Measurements from ENCODE around the gene PI4KA.
"Not testable (repeated sequence)": the region's sequence is repeated elsewhere in the genome, so short reads cannot be mapped to it uniquely, and the experiment has no call there.

The PI4KA gene

GRCh38 chr22:20703816-20704609 is 154.6 kb downstream of the PI4KA start:
- H3K27me3 ChIP-seq (ENCODE audit: insufficient read depth, poor library complexity, severe bottlenecking); H3K27ac ChIP-seq (replicated peaks): not testable (repeated sequence)
- H3K4me3 ChIP-seq (replicated peaks; ENCODE audit: insufficient read depth, low read length) = peak overlapping the region; percentile 57
- peak in 1 of 2 experiments; percentile 9 for DNase-seq (ENCODE audit: low read depth in 1 of 2, low spot score in 1 of 2)

DNA sequence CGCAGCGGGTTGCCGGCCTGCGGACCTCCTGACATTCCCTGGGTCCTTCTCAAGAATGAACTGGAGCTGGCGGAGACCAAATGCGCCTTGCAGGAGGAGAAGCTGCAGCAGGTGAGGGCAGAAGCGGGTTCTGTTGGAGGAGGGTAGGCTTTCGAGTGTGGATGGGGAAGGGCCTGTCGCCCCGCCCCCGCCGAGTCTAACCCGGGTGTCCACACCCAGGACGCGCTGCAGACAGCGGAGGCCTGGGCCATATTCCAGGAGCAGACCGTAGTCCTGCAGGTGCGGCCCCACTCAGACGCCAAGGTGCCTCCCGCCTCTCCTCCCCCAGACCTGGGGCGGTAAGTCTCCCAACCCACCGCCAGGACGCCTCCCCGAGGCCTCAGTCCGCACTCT is 155.2 kb downstream of the PI4KA start:
- not testable (repeated sequence) for H3K27me3 ChIP-seq (ENCODE audit: insufficient read depth, poor library complexity, severe bottlenecking); H3K27ac ChIP-seq (replicated peaks)
- H3K4me3 ChIP-seq (replicated peaks; ENCODE audit: insufficient read depth, low read length) = peak overlapping the region; percentile 57
- peak in 1 of 2 experiments; percentile 60 for DNase-seq (ENCODE audit: low read depth in 1 of 2, low spot score in 1 of 2)

- Histone ChIP-seq H3K27ac (replicated peaks) (peak overlapping the region; percentile 88), H3K4me3 (replicated peaks; ENCODE audit: insufficient read depth, low read length) (peak overlapping the region; percentile 57)
- TF ChIP-seq GABPA (IDR thresholded peaks at IDR 0.05; ENCODE audit: low read depth) = peak; percentile 56
- DNase-seq (ENCODE audit: low read depth in 1 of 2, low spot score in 1 of 2) = peak; percentile 93 to 94
- H3K27me3 ChIP-seq (ENCODE audit: insufficient read depth, poor library complexity, severe bottlenecking) = not testable (repeated sequence)
Observed at GRCh38 chr22:20702546-20703413, 155.8 kb downstream of the PI4KA start.

GRCh38 chr22:20702175-20702545 is 156.5 kb downstream of the PI4KA start:
- H3K27me3 ChIP-seq (ENCODE audit: insufficient read depth, poor library complexity, severe bottlenecking) = not testable (repeated sequence)
- Histone ChIP-seq H3K4me3 (replicated peaks; ENCODE audit: insufficient read depth, low read length) (peak overlapping the region; percentile 57), H3K27ac (replicated peaks) (peak overlapping the region; percentile 55)
- DNase-seq (ENCODE audit: low read depth in 1 of 2, low spot score in 1 of 2) = peak in 1 of 2 experiments; percentile 10

DNA sequence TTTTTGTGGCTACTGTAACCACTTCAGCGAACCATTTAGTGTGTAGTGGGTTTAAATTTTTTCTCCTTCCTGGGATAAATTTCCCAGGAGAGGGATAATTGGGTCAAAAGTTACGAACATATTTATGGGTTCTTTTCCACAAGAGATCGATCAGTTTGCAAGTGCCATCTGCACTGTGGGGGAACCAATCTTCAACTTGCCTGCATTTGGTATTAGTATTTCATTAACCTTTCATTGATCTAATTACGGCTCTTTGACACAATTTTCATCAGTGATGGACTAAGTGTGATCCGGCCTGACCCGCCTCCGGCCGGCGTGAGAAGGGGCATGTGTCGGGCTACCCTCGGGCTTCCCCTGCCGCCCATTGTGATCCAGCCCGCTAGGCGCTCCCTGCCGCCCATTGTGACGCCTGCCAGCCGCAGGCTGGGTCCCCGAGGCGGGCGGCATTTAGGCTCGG is 156.9 kb downstream of the PI4KA start:
- peak overlapping the region; percentile 57 for H3K4me3 ChIP-seq (replicated peaks; ENCODE audit: insufficient read depth, low read length)
- H3K27ac ChIP-seq (replicated peaks) = peak overlapping the region; percentile 55; the same call in 1 of the 2 replicates
- DNase-seq (ENCODE audit: low read depth in 1 of 2, low spot score in 1 of 2); H3K27me3 ChIP-seq (ENCODE audit: insufficient read depth, poor library complexity, severe bottlenecking): not testable (repeated sequence)

DNA sequence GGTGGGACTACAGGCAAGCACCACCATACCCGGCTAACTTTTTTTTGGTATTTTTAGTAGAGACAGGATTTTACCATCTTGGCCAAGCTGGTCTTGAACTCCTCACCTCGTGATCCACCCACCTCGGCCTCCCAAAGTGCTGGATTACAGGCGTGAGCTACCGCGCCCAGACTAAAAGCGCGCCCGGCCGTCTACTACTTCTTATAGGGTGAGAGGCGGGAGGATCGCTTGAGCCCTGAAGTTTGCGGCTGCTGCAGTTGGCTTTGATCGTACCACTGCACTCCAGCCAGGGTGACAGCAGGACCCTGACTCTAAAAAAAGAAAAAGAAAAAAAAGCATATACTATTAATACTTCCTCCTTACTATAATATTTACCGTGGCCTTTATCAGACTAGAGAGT is 158.3 kb downstream of the PI4KA start:
- H3K27ac ChIP-seq (replicated peaks); H3K4me3 ChIP-seq (replicated peaks; ENCODE audit: insufficient read depth, low read length); H3K27me3 ChIP-seq (ENCODE audit: insufficient read depth, poor library complexity, severe bottlenecking); DNase-seq (ENCODE audit: low read depth in 1 of 2, low spot score in 1 of 2): not testable (repeated sequence)

GRCh38 chr22:20699856-20700255 is 158.8 kb downstream of the PI4KA start:
- H3K4me3 ChIP-seq (replicated peaks; ENCODE audit: insufficient read depth, low read length); DNase-seq (ENCODE audit: low read depth in 1 of 2, low spot score in 1 of 2): not testable (repeated sequence)

DNA sequence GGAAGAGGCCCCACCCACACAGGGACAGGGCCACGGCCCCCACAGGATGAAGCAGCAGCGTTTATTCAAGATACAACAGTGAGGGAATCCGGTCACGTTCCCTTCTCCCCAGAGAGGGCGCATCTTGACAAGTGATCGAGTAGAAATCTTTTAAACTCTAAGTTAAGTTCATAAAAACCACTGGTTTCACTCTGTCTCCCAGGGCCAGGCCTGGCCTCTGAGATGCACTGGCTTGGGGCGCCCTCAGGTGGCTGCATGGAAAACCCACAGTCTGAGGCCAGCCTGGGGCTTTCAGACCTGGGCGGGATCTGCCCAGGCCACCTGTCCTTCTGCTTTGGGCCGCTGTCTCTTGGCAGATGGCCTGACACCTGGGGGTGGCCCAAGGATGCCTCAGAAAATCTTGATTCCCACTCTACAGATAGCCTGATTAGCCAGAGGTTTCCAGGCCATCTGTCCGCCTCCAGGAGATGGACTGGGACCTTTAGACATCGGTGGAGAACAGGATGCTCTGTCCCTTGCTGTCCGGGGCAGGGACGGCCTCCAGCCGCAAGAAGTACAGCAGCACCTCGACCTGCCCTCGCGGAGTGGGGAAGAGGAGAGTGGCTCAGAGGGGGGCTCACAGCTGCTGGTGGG is 161.0 kb downstream of the PI4KA start:
- not testable (repeated sequence) for H3K27ac ChIP-seq (replicated peaks); H3K27me3 ChIP-seq (ENCODE audit: insufficient read depth, poor library complexity, severe bottlenecking); H3K4me3 ChIP-seq (replicated peaks; ENCODE audit: insufficient read depth, low read length)
- TF ChIP-seq, protein P1, sequence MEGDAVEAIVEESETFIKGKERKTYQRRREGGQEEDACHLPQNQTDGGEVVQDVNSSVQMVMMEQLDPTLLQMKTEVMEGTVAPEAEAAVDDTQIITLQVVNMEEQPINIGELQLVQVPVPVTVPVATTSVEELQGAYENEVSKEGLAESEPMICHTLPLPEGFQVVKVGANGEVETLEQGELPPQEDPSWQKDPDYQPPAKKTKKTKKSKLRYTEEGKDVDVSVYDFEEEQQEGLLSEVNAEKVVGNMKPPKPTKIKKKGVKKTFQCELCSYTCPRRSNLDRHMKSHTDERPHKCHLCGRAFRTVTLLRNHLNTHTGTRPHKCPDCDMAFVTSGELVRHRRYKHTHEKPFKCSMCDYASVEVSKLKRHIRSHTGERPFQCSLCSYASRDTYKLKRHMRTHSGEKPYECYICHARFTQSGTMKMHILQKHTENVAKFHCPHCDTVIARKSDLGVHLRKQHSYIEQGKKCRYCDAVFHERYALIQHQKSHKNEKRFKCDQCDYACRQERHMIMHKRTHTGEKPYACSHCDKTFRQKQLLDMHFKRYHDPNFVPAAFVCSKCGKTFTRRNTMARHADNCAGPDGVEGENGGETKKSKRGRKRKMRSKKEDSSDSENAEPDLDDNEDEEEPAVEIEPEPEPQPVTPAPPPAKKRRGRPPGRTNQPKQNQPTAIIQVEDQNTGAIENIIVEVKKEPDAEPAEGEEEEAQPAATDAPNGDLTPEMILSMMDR (IDR thresholded peaks at IDR 0.05; ENCODE audit: insufficient read depth, low read length) = peak; percentile 7
- peak; percentile 50 to 72 for DNase-seq (ENCODE audit: low read depth in 1 of 2, low spot score in 1 of 2)

More at GRCh38 chr22:20699856-20700255, 158.8 kb downstream of the PI4KA start:
- H3K27me3 ChIP-seq (ENCODE audit: insufficient read depth, poor library complexity, severe bottlenecking); H3K27ac ChIP-seq (replicated peaks): not testable (repeated sequence)

DNA sequence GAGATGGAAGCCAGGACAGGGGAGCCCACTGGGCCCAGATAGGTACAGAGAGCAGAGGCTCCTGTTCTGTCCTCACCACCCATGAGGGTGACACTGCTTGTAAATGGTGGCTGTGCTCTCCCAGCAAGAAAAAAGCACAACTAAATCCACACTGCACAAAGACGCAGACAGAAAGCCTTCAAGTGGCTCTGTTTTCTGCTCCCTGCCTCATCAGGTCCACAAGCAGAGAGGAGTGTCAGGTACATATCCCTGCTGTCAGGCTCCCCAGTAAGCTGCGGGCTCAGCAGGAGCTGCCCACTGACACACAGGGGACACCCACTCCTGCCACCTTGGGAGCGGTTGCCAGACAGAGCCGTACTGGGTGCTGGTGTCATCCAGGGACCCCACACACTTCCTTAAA is 162.6 kb downstream of the PI4KA start:
- H3K27me3 ChIP-seq (ENCODE audit: insufficient read depth, poor library complexity, severe bottlenecking); H3K27ac ChIP-seq (replicated peaks); H3K4me3 ChIP-seq (replicated peaks; ENCODE audit: insufficient read depth, low read length); DNase-seq (ENCODE audit: low read depth in 1 of 2, low spot score in 1 of 2): not testable (repeated sequence)

DNA sequence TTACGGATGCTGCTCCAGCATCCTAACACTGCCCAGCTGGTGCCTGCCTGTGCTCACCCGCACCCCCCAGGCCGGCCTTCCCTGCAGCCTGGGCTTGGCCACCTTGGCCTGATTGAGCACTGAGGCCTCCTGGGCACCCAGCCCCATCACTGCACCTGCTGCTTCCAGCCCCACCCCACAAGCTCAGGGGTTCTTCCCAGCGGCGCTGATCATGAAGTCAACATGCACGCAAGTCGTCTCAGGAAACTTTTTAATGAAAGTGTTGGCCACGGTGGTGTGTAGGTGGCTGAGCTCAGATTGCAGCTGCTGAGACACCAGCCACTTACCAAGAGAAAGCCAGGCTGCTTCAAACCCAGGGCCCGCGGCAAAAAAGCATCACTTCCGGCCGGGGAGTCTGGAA is 163.4 kb downstream of the PI4KA start:
- not testable (repeated sequence) for H3K27me3 ChIP-seq (ENCODE audit: insufficient read depth, poor library complexity, severe bottlenecking); H3K4me3 ChIP-seq (replicated peaks; ENCODE audit: insufficient read depth, low read length); DNase-seq (ENCODE audit: low read depth in 1 of 2, low spot score in 1 of 2); H3K27ac ChIP-seq (replicated peaks)

DNA sequence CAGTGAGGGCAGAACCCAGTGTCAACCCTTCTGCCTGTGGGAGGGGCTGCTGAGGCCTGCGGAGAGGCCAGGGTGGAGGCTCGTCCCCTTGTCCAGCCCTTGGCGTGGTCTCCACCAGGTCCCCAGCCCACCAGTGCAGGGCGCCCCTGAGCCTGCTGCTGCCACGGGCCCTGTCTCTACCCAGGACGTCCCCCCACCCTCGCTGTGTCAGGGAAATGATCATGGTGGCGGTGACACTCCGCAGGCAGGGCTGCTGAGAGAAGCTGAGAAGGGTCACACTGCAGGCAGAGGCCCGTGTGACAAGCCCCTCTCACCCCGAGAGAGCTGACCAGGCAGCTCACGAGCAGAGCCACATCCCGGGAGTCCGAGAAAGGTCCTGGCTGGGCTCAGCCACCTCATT is 164.4 kb downstream of the PI4KA start:
- H3K27me3 ChIP-seq (ENCODE audit: insufficient read depth, poor library complexity, severe bottlenecking); H3K4me3 ChIP-seq (replicated peaks; ENCODE audit: insufficient read depth, low read length); DNase-seq (ENCODE audit: low read depth in 1 of 2, low spot score in 1 of 2); H3K27ac ChIP-seq (replicated peaks): not testable (repeated sequence)

DNA sequence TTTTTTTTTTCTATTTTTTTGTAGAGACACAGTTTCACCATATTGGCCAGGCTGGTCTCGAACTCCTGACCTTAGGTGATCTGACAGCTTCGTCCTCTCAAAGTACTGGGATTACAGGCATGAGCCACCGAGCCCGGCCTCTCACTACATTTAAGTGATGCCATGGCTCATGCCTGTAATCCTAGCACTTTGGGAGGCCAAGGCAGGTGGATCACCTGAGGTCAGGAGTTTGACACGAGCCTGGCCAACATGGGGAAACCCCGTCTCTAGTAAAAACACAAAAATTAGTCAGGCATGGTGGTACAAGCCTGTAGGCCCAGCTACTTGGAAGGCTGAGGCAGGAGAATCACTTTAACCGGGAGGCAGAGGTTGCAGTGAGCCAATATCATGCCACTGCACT is 165.7 kb downstream of the PI4KA start:
- H3K4me3 ChIP-seq (replicated peaks; ENCODE audit: insufficient read depth, low read length); H3K27me3 ChIP-seq (ENCODE audit: insufficient read depth, poor library complexity, severe bottlenecking); DNase-seq (ENCODE audit: low read depth in 1 of 2, low spot score in 1 of 2); H3K27ac ChIP-seq (replicated peaks): not testable (repeated sequence)

All from HL-60 (cell line).